ENCODE results near the gene SPTLC2. TPM values are rescaled to one million over a fixed set of nuclear protein-coding genes. Genes with fewer than 3 reads are reported as not detected.

The SPTLC2 gene
- total and polyA plus RNA-seq, 2 of the 8 experiments (the other 6 are each of a cell fraction or from before 2014, with no cell fraction given), result 8.9 to 35.1 TPM

DNA sequence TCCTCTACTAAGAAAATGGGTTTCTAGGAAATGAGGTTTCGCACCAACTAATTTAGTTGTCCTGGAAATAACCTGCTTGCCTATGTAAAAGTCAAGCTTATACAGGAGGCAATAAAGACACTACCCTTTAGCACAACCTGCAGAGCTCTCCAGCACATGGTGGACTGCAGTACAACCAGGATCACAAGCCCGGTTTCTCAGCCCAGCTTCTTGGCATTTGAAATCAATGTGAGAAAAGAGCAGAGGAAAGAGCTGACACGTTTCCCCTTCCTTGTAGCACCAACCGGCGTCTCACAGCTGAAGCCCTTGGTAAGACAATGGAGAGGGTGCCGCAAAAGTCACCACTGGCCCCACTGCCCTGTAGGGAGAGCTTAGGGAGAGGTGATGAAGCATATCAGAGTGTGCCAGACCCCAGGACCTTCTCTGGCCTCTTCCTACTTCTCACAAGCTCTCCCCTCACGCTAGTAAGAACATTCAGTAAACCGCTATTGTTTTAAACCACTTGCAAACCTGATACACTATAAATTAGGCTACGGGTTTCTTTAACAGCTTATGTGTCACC, 8.6 kb downstream of the SPTLC2 start:
- H3K27ac ChIP-seq (ENCODE audit: low read depth, low read length), result no peak overlapping the region
- POLR2A ChIA-PET (ENCODE audit: partially characterized antibody), result no interaction called here

More for the DNA sequence above, 8.6 kb downstream of the SPTLC2 start:
- H3K23me2 ChIP-seq (ENCODE audit: low read depth, low read length), result no peaks in the 10 kb centered on the region
- DNase-seq (ENCODE audit: low read depth in 1 of 2, low spot score in 2 of 2) (no peak), FAIRE-seq (no peak)
- TF ChIP-seq CREB1 (IDR thresholded peaks at IDR 0.05), result no peak
- no peak for TF ChIP-seq FOSL1 (IDR thresholded peaks at IDR 0.05; ENCODE audit: insufficient read depth, low read depth, low read length)
- TF ChIP-seq NANOG (IDR thresholded peaks at IDR 0.05; ENCODE audit: insufficient read depth, low read depth, low read length, poor library complexity, severe bottlenecking), result no peak
- TF ChIP-seq YY1 (IDR thresholded peaks at IDR 0.05; ENCODE audit: low read depth, low read length), result no peak
- TF ChIP-seq SUZ12 (IDR thresholded peaks at IDR 0.05; ENCODE audit: low read length), result no peak
- TF ChIP-seq ZNF274 (IDR thresholded peaks at IDR 0.05; ENCODE audit: borderline replicate concordance, extremely low read depth, low read length), result no peak
- no peak for TF ChIP-seq EGR1 (IDR thresholded peaks at IDR 0.05; ENCODE audit: borderline replicate concordance, low read depth, low read length)
- no peak for TF ChIP-seq SIX5 (IDR thresholded peaks at IDR 0.05; ENCODE audit: low read depth, low read length)
- no peak overlapping the region for H3K14ac ChIP-seq (ENCODE audit: insufficient read length)
- no peak overlapping the region for H3K4me3 ChIP-seq (ENCODE audit: extremely low read depth in 1 of 4, insufficient read depth in 2 of 4, low read depth in 3 of 4, low read length in 4 of 4)
- H4K8ac ChIP-seq (ENCODE audit: extremely low read depth, insufficient read depth, low read length), result no peak overlapping the region
- peaks cover 7% of the 10 kb centered on the region; the same call in 1 of the 2 replicates for H3K79me1 ChIP-seq (ENCODE audit: low read depth, low read length)
- no peak overlapping the region for H4K91ac ChIP-seq (replicated peaks; ENCODE audit: insufficient read length, low read length)
- no peak overlapping the region for H3K18ac ChIP-seq (ENCODE audit: extremely low read depth, low read length)
- no peak overlapping the region for H3K56ac ChIP-seq (replicated peaks; ENCODE audit: insufficient read length, low read depth, low read length)
- CTCF ChIA-PET (ENCODE audit: partially characterized antibody), result interaction anchor here (0.6 to 1.5 kb wide), 3 partner anchors 11 to 438 kb away, joined by 3 to 6 read pairs (median 3); no protein-coding TSS in a partner anchor
- H4K20me1 ChIP-seq (replicated peaks in 1 of 2; ENCODE audit: control insufficient read depth in 1 of 2, insufficient read depth in 2 of 2, low read length in 2 of 2), result peaks cover 2% of the 10 kb centered on the region in 2 experiments
- peaks cover 0 to 4% (median under 1%) of the 10 kb centered on the region in 4 experiments; a peak in 1 of 8 replicates for H3K36me3 ChIP-seq (ENCODE audit: control insufficient read depth in 2 of 4, insufficient read depth in 4 of 4, low read length in 3 of 4)
- WGBS, 2 experiments (ENCODE audit: extremely low coverage in 1 of 2, insufficient coverage in 1 of 2, insufficient read length in 1 of 2, insufficient replicate concordance in 2 of 2, low coverage in 1 of 2, low lambda C conversion rate in 2 of 2, missing lambda C conversion rate in 1 of 2), result 79% methylated on average over 9 of the region's 9 CpGs; no CpG with 5 or more reads in 1 of the 2 experiments
- H2BK20ac ChIP-seq (ENCODE audit: low read length), result no peak overlapping the region
- H2AK5ac ChIP-seq (ENCODE audit: low read depth, low read length), result no peak overlapping the region
- H3K4me2 ChIP-seq (ENCODE audit: insufficient read depth in 1 of 2, low read depth in 2 of 2, low read length in 2 of 2), result no peak overlapping the region; a peak in 1 of 4 replicates
- no peaks in the 10 kb centered on the region; a peak in 1 of 7 replicates for H3K4me1 ChIP-seq (replicated peaks in 1 of 4; ENCODE audit: control insufficient read depth in 3 of 4, insufficient read depth in 4 of 4, low read length in 3 of 4)
- H2BK120ac ChIP-seq (replicated peaks; ENCODE audit: low read depth, low read length), result no peak overlapping the region
- H2BK5ac ChIP-seq (ENCODE audit: low read depth, low read length), result no peak overlapping the region
- H4K5ac ChIP-seq (ENCODE audit: insufficient read length, low read depth, low read length), result no peak overlapping the region
- no peaks in the 10 kb centered on the region for H3K27me3 ChIP-seq (replicated peaks in 1 of 4; ENCODE audit: control insufficient read depth in 3 of 4, extremely low read depth in 1 of 4, insufficient read depth in 3 of 4, low read length in 3 of 4)
- H2AFZ ChIP-seq (ENCODE audit: low read length), result no peak overlapping the region
- H2BK15ac ChIP-seq (ENCODE audit: low read length), result no peak overlapping the region
- H2BK12ac ChIP-seq (ENCODE audit: low read depth, low read length), result no peak overlapping the region
- H3K79me2 ChIP-seq (ENCODE audit: control insufficient read depth in 1 of 2, insufficient read depth in 2 of 2, low read length in 2 of 2), result peaks cover 3 to 91% of the 10 kb centered on the region in 2 experiments
- no peak overlapping the region for H3K23ac ChIP-seq (ENCODE audit: insufficient read length)
- H3K9ac ChIP-seq (replicated peaks in 1 of 4; ENCODE audit: extremely low read depth in 1 of 4, low read depth in 3 of 4, low read length in 3 of 4), result no peak overlapping the region; a peak in 1 of 7 replicates
- H3K4ac ChIP-seq (replicated peaks; ENCODE audit: insufficient read length, low read depth, low read length), result no peak overlapping the region
- peaks cover 0 to 9% of the 10 kb centered on the region in 2 experiments; a peak in 2 of 4 replicates for H3K9me3 ChIP-seq (ENCODE audit: insufficient read depth in 2 of 2, low read depth in 1 of 2, low read length in 1 of 2)
